Neutrophil (primary cell): ENCODE measurements around the gene PRLR.

Experiments used
- H3K27ac ChIP-seq: fragments of 200-600 bp; sonication (generic); 2 replicates; pipeline ENCODE4 v1.5.1; 2016; ENCODE audit warnings: mild to moderate bottlenecking, moderate library complexity
- H3K27me3 ChIP-seq: fragments of 200-600 bp; sonication (generic); 2 replicates; pipeline ENCODE4 v1.6.0; 2016; ENCODE audit warnings: mild to moderate bottlenecking
- H3K36me3 ChIP-seq: fragments of 200-600 bp; sonication (generic); 2 replicates; pipeline ENCODE4 v1.5.1; 2017
- H3K4me1 ChIP-seq, 2 experiments: fragments of 200-600 bp in 1 of 2; sonication (generic) in 1 of 2; 1 replicate in 1 of 2; 2 replicates in 1 of 2; pipeline versions ENCODE4 v1.5.1 to v1.6.1; 2013 to 2016; ENCODE audit warnings: low read depth in 1 of 2, low read length in 1 of 2, mild to moderate bottlenecking in 1 of 2, moderate library complexity in 1 of 2; ENCODE audit not compliant: control insufficient read depth in 1 of 2, insufficient read depth in 1 of 2
- H3K4me3 ChIP-seq, 2 experiments: fragments of 200-600 bp in 1 of 2; sonication (generic) in 1 of 2; 1 replicate in 1 of 2; 2 replicates in 1 of 2; pipeline ENCODE4 v1.5.1; 2013 to 2016; ENCODE audit warnings: low read depth in 1 of 2, low read length in 1 of 2, mild to moderate bottlenecking in 1 of 2, moderate library complexity in 1 of 2
- H3K9me3 ChIP-seq: fragments of 200-600 bp; sonication (generic); 2 replicates; pipeline ENCODE4 v1.5.1; 2016
- TF ChIP-seq, protein P1 (sequence below): fragments of 200-600 bp; sonication (generic); IDR thresholded peaks from 2 replicates; pipeline ENCODE4 v1.5.1; 2016; ENCODE audit warnings: antibody characterized with exemption

The PRLR gene

DNA sequence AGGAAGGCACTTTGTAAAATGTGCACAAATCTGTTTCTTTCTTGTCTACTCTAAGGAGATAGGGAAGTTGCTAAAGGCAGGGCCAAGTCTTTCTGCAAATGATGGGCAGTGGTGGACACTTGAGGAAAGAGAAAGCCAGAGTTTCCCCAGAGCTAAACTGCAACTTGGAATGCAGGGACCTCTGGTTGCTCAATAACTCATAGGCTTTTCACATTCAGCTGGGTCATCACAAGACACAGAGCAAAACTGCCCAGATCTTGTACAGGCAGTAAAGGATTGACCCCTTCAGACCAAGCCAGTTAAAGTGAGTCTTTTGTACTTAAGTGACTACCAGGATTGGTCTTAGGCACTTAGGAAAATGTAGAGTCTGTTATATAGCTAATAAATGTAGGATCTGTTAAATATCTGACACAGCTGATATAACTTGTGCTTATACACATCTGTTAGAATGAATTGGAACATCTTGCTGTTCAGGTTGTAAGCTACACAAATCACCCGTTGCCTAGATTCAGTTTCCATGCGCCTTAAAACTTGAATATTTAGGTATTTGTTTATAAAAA lies 169.0 kb downstream of the PRLR start:
- TF ChIP-seq, protein P1, sequence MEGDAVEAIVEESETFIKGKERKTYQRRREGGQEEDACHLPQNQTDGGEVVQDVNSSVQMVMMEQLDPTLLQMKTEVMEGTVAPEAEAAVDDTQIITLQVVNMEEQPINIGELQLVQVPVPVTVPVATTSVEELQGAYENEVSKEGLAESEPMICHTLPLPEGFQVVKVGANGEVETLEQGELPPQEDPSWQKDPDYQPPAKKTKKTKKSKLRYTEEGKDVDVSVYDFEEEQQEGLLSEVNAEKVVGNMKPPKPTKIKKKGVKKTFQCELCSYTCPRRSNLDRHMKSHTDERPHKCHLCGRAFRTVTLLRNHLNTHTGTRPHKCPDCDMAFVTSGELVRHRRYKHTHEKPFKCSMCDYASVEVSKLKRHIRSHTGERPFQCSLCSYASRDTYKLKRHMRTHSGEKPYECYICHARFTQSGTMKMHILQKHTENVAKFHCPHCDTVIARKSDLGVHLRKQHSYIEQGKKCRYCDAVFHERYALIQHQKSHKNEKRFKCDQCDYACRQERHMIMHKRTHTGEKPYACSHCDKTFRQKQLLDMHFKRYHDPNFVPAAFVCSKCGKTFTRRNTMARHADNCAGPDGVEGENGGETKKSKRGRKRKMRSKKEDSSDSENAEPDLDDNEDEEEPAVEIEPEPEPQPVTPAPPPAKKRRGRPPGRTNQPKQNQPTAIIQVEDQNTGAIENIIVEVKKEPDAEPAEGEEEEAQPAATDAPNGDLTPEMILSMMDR = no peak
- Histone ChIP-seq H3K36me3 (no peaks in the 10 kb centered on the region), H3K27ac (no peak overlapping the region), H3K9me3 (no peaks in the 10 kb centered on the region), H3K27me3 (no peaks in the 10 kb centered on the region), H3K4me1 (no peaks in the 10 kb centered on the region), H3K4me3 (no peak overlapping the region)

DNA sequence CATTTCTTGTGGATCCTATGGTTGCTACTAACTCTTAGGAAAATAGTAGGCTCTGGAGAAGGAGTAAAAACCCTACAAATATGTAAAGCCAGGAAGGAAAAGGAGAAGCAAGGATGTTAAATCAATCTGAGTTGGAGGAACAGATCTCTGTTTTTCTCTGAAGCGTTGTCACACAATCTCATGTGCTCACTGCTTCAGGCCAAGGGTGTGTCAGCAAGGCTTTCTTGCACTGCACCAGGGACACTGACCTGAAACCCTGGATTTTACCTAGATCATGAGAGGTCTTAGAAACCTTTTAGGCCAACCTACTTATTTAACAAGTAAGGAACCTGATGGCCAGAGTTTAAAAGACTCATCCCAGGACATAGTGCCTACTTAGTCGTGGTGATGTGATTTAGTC lies 170.1 kb downstream of the PRLR start:
- H3K4me1 ChIP-seq = no peaks in the 10 kb centered on the region
- no peaks in the 10 kb centered on the region for H3K36me3 ChIP-seq
- TF ChIP-seq, protein P1 = no peak
- H3K9me3 ChIP-seq = no peaks in the 10 kb centered on the region
- no peak overlapping the region for H3K27ac ChIP-seq
- no peak overlapping the region for H3K4me3 ChIP-seq
- H3K27me3 ChIP-seq = no peaks in the 10 kb centered on the region

DNA sequence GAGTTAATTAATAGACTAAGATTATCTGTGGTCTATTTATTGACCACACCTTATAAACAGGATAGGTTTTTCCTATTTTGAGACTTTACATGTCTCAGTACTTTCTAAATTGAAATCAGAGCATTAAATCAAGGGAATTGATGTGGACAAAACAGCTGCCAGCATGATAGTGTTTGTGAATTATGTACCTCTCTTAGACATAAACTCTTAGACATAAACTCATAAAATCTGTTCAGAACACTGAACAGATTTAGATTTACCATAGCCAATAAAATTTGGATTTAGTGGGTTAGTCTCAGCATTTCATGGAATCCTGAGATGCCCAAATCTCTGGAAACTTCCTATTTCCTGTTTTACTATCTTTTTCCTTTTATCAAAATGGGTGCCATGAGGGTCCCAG lies 171.0 kb downstream of the PRLR start:
- no peaks in the 10 kb centered on the region for H3K4me1 ChIP-seq
- TF ChIP-seq, protein P1 = no peak
- no peak overlapping the region for H3K27ac ChIP-seq
- no peaks in the 10 kb centered on the region for H3K9me3 ChIP-seq
- no peaks in the 10 kb centered on the region for H3K27me3 ChIP-seq
- H3K4me3 ChIP-seq = no peak overlapping the region
- no peaks in the 10 kb centered on the region for H3K36me3 ChIP-seq

DNA sequence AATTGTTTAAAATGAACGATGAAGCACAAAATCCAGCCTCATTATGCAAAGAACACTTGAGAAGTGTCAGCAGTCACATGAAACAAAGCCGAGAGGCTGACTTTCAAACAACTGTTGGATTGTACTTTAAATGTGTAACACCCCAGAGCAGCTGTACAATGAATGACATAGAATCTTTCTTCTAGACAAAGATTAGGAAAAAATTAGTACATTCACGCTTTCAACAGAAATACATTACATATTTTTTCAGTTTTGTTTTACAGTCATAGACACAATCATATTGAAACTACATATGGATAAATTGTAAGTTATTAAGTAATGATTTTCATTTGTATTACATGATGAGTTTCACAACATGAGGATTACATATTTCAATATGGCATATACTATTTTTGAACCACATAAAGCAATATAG lies 171.9 kb downstream of the PRLR start:
- H3K4me3 ChIP-seq = no peak overlapping the region
- H3K36me3 ChIP-seq = no peaks in the 10 kb centered on the region
- H3K4me1 ChIP-seq = no peaks in the 10 kb centered on the region
- H3K27me3 ChIP-seq = no peaks in the 10 kb centered on the region
- no peak overlapping the region for H3K27ac ChIP-seq
- TF ChIP-seq, protein P1 = no peak
- no peaks in the 10 kb centered on the region for H3K9me3 ChIP-seq

DNA sequence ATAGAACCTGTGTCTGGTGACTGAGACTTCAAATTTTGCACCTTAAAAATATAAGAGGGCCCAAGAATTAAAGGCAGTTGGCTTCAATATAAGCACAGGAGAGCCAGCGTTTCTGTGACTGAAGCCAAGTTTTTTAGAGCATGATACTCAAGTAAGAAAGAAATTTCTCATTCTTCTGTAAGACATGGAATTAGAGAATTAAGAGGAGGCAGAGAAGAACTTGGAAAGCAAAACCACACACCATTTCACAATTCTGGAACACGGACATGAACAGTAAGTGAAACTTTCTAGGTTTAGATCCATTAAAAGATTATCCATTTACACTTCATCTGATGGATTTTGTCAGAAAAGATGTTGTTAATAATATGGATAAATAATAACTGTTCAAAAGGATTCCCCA lies 173.6 kb downstream of the PRLR start:
- Histone ChIP-seq H3K36me3 (no peaks in the 10 kb centered on the region), H3K27me3 (no peaks in the 10 kb centered on the region), H3K4me3 (no peak overlapping the region), H3K27ac (no peak overlapping the region), H3K9me3 (no peaks in the 10 kb centered on the region), H3K4me1 (no peaks in the 10 kb centered on the region)
- TF ChIP-seq, protein P1 = no peak

DNA sequence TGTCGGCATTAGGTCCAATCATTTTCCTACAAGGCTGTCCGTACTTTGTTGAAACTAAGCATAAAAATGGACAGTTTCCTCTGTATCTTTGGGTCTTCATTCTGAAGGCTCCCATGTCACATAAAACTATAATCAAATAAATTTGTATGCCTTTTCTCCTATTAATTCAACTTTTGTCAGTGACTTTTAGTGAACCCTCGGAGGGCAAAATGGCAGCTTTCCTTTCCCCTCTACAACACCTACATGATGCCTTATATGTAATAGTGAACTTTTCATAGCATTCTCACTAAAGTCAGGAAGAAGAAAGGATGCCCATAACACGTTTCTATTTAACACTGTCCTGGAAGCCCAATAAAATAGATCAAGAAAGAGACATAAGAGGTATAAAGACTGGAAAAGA lies 177.4 kb downstream of the PRLR start:
- Histone ChIP-seq H3K4me1 (no peaks in the 10 kb centered on the region), H3K27ac (no peak overlapping the region), H3K27me3 (no peaks in the 10 kb centered on the region), H3K9me3 (no peaks in the 10 kb centered on the region), H3K36me3 (no peaks in the 10 kb centered on the region), H3K4me3 (no peak overlapping the region)
- TF ChIP-seq, protein P1 = no peak
